ENCODE results near the gene SDHC.
A peak's percentile ranks its signal among the peaks of the same experiment; 100 is the strongest.
"Not testable (repeated sequence)": the region's sequence is repeated elsewhere in the genome, so short reads cannot be mapped to it uniquely, and the experiment has no call there.

Gene SDHC

DNA sequence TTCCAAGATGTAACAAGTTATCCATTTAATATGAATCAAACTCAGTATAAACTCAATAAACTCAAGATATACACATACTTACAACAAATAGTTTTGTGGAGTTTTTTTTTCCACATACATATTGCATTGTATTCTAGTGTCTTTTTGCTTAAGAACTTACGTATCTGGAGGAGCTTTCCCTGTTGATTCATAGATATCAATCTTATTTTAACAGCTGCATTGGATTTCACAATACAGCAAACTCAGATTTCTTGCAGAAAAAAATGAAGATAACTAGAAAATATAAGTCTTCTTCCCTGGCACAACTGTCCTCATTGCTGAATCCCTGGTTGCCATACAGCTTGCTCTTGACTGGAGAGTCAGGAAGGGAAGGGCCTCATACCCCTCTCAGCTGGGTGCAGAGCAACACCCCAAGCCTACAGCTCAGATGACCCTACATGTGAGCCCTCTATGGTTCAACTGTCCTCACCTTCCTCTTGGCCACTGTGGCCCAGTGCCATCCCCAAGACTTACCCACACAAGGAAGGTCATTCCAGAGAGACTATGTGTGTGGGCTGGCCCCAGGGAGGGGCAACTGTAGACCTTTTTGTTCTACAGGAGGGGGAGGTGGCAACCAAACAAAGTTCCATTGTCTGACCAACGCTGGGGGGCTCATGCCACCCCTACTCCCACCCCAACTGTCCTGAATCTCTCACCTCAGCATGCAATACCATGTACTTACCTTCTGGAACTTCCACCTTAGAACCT, 6.1 kb upstream of the SDHC start:
- TF ChIP-seq, protein P1, sequence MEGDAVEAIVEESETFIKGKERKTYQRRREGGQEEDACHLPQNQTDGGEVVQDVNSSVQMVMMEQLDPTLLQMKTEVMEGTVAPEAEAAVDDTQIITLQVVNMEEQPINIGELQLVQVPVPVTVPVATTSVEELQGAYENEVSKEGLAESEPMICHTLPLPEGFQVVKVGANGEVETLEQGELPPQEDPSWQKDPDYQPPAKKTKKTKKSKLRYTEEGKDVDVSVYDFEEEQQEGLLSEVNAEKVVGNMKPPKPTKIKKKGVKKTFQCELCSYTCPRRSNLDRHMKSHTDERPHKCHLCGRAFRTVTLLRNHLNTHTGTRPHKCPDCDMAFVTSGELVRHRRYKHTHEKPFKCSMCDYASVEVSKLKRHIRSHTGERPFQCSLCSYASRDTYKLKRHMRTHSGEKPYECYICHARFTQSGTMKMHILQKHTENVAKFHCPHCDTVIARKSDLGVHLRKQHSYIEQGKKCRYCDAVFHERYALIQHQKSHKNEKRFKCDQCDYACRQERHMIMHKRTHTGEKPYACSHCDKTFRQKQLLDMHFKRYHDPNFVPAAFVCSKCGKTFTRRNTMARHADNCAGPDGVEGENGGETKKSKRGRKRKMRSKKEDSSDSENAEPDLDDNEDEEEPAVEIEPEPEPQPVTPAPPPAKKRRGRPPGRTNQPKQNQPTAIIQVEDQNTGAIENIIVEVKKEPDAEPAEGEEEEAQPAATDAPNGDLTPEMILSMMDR (conservative IDR thresholded peaks at IDR 0.05; ENCODE audit: control insufficient read depth, insufficient read depth, low read depth, low read length), result no peak
- peak; percentile 60 for DNase-seq (ENCODE audit: low read depth)
- no peak overlapping the region for H3K4me3 ChIP-seq (ENCODE audit: control insufficient read depth, low read depth, low read length)

DNA sequence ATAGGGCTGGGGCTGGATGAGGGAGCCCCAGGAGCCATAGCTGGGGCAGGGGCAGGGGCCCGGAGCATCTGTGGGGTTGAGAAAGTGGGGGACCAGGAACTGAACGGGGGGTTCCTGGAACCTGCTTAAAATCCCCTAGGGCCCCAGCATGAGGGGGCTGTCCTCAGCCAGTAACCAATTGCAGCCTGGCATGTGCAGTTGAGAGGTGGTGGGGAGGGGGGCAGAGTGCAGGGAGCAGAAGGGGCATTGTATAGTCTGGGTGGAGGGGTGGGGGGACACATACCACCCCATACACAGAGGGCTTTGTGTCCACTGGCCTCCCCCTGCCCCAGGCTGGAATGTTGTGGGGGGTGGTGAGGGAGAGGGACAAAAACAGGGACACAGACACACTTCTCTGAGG, 4.3 kb upstream of the SDHC start, which contains the start of gene MPZ:
MPZ (minus strand) TSS at position 101 of the 400 bp plus-strand sequence; CDS start at position 38, 63 bp downstream.
- TF ChIP-seq, protein P1 (conservative IDR thresholded peaks at IDR 0.05; ENCODE audit: control insufficient read depth, insufficient read depth, low read depth, low read length), result no peak
- no peak for DNase-seq (ENCODE audit: low read depth)

DNA sequence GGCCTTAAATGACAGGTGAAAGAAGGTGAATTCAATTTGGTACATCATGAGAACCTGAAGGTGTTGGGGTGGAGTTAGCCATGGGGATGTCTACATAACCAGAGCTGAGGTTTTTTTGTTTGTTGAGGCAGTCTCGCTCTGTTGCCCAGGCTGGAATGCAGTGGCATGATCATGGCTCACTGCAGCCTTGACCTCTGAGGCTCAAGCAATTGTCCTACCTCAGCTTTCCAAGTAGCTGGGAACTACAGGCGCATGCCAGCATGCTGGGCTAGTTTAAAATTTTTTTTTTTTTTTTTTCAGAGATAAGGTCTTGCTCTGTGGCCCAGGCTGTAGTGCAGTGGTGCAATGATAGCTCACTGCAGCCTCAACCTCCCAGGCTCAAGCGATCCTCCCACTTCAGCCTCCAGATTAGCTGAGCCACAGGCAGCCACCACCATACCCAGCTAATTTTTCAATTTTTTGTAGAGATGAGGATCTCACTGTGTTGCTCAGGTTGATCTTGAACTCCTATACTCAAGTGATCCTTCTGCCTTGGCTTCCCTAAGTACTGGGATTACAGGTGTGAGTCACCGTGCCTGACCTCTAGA, 2.5 kb upstream of the SDHC start:
- no peak for DNase-seq (ENCODE audit: low read depth)
- H3K4me3 ChIP-seq (ENCODE audit: control insufficient read depth, low read depth, low read length), result no peak overlapping the region
- TF ChIP-seq, protein P1 (conservative IDR thresholded peaks at IDR 0.05; ENCODE audit: control insufficient read depth, insufficient read depth, low read depth, low read length), result no peak

More for the DNA sequence above, 4.3 kb upstream of the SDHC start, which contains the start of gene MPZ:
- H3K4me3 ChIP-seq (ENCODE audit: control insufficient read depth, low read depth, low read length), result no peak within 1 kb of the TSS

DNA sequence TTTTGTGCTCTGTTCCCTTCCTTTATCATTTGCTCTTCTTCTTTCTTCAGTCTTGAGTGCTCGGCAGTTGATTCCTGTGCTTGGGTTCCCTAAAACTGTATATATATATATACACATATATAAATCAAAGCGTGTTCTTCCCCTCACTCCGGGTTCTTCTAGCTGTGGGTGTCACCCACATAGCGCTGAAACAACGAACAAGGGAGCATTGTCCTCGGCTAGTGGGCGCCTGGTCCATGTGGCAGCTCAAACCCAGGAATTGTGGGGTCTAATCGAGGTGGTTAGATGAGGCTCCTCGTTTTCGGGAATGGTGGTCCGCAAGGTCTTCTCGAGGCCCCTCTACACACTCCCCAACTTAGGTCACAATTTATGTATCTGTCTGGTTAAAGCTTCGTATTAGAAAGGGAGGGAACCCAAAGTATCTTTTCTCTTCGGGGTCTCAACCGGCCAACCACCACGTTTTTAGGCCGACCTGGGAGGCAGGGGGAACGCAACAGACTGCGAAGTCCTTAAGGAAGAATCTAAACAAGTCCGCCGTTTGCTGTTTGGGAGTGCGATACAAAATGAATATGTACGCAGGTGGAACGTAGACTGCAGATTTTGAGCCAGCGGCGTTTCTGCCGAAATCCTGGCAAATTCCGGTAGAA, 504 bp upstream of the SDHC start:
- TF ChIP-seq, protein P1 (conservative IDR thresholded peaks at IDR 0.05; ENCODE audit: control insufficient read depth, insufficient read depth, low read depth, low read length), result no peak
- peak overlapping the region; percentile 97 for H3K4me3 ChIP-seq (ENCODE audit: control insufficient read depth, low read depth, low read length)
- DNase-seq (ENCODE audit: low read depth), result no peak

DNA sequence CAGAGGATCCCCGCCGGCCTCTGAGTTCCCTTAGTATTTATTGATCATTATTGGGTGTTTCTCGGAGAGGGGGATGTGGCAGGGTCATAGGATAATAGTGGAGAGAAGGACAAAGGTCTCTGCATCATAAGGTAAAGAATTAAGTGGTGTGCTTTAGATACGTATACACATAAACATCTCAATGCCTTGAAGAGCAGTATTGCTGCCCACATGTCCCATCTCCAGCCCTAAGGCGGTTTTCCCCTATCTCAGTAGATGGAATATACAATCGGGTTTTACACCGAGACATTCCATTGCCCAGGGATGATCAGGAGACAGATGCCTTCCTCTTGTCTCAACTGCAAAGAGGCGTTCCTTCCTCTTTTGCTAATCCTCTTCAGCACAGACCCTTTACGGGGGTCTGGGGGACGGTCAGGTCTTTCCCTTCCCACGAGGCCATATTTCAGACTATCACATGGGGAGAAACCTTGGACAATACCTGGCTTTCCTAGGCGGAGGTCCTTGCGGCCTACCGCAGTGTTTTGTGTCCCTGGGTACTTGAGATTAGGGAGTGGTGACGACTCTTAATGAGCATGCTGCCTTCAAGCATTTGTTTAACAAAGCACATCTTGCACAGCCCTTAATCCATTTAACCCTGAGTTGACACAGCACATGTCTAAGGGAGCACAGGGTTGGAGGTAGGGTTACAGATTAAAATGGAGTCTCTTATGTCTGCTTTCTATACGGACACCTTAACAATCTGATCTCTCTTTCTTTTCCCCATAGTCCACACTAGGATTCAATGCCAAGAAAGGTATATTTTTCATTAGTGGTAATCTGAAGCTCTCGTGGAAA, 1.9 kb downstream of the SDHC start:
- not testable (repeated sequence) for DNase-seq (ENCODE audit: low read depth); H3K4me3 ChIP-seq (ENCODE audit: control insufficient read depth, low read depth, low read length)

DNA sequence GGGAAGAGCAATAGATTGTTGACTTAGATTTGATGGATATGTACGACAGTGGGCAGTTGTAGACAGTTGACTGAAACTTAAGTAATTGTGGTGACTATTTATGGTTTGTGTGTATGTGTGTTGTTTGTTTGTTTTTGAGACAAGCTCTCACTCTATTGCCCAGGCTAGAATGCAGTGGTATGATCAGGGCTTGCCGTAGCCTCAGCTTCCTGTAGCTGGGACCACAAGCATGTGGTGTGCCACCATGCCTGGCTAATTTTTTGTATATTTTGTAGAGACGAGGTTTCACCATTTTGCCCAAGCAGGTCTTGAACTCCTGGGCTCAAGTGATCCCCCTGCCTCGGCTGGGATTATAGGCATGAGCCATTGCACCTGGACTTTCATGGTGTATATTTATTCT, 9.8 kb downstream of the SDHC start:
- no peak for DNase-seq (ENCODE audit: low read depth)
- TF ChIP-seq, protein P1 (conservative IDR thresholded peaks at IDR 0.05; ENCODE audit: control insufficient read depth, insufficient read depth, low read depth, low read length), result no peak
- no peak overlapping the region for H3K4me3 ChIP-seq (ENCODE audit: control insufficient read depth, low read depth, low read length)

Measured in fibroblast of mammary gland (primary cell).